Measurements from ENCODE around the gene CLCA4. TPM values are rescaled to one million over a fixed set of nuclear protein-coding genes. Genes with fewer than 3 reads are reported as not detected.
"Not testable (repeated sequence)": the region's sequence is repeated elsewhere in the genome, so short reads cannot be mapped to it uniquely, and the experiment has no call there.

CLCA4 gene
- 100 to 1,000 TPM in 1 of 4 donors, 10 to 100 TPM in 2, not detected in 1; 10.3 to 113 (median 14.1) TPM for total RNA-seq

- Histone ChIP-seq H3K36me3 (no peaks in the 10 kb centered on the region), H3K4me1 (peaks cover 0 to 9% (median 0%) of the 10 kb centered on the region in 4 donors), H3K27me3 (no peaks in the 10 kb centered on the region), H3K9me3 (no peaks in the 10 kb centered on the region), H3K4me3 (peak within 1 kb of the TSS in 1 of 4 donors; percentile 3), H3K27ac (no peak within 1 kb of the TSS)
- TF ChIP-seq POLR2A (IDR thresholded peaks at IDR 0.05) (no peak), CTCF (IDR thresholded peaks at IDR 0.05) (no peak)
- no peak for DNase-seq
Observed at GRCh38 chr1:86546787-86547221, at the start of gene CLCA4. Gene CLCA4, plus strand, starts transcription at chr1:86547078. Its CDS starts 42 bp downstream, at chr1:86547120.

GRCh38 chr1:86498281-86498680 lies 48.6 kb upstream of the CLCA4 start:
- H3K4me3 ChIP-seq = no peak overlapping the region
- H3K9me3 ChIP-seq = no peaks in the 10 kb centered on the region
- H3K36me3 ChIP-seq = no peaks in the 10 kb centered on the region
- TF ChIP-seq CTCF (IDR thresholded peaks at IDR 0.05) (no peak), POLR2A (IDR thresholded peaks at IDR 0.05) (no peak)
- no peak for DNase-seq
- no peak overlapping the region for H3K27ac ChIP-seq
- H3K4me1 ChIP-seq = peaks cover 0 to 8% (median 0%) of the 10 kb centered on the region in 4 donors
- no peaks in the 10 kb centered on the region for H3K27me3 ChIP-seq

GRCh38 chr1:86499987-86500593 lies 46.8 kb upstream of the CLCA4 start:
- H3K27me3 ChIP-seq = no peaks in the 10 kb centered on the region
- H3K9me3 ChIP-seq = no peaks in the 10 kb centered on the region
- no peak for DNase-seq
- H3K4me1 ChIP-seq = peaks cover 0 to 18% (median 0%) of the 10 kb centered on the region in 4 donors
- no peak overlapping the region for H3K27ac ChIP-seq
- TF ChIP-seq POLR2A (IDR thresholded peaks at IDR 0.05) = no peak
- TF ChIP-seq CTCF (IDR thresholded peaks at IDR 0.05) = peak; percentile 89 to 100 (median 96)
- no peak overlapping the region for H3K4me3 ChIP-seq
- H3K36me3 ChIP-seq = no peaks in the 10 kb centered on the region

GRCh38 chr1:86500714-86501113 lies 46.2 kb upstream of the CLCA4 start:
- DNase-seq = no peak
- Histone ChIP-seq H3K9me3 (no peaks in the 10 kb centered on the region), H3K27me3 (no peaks in the 10 kb centered on the region), H3K36me3 (no peaks in the 10 kb centered on the region), H3K4me1 (peaks cover 0 to 18% (median 0%) of the 10 kb centered on the region in 4 donors), H3K4me3 (no peak overlapping the region), H3K27ac (no peak overlapping the region)
- no peak for TF ChIP-seq CTCF (IDR thresholded peaks at IDR 0.05)
- TF ChIP-seq POLR2A (IDR thresholded peaks at IDR 0.05) = no peak

- peak overlapping the region in 2 of 4 donors; percentile 16 to 63 for H3K27ac ChIP-seq
- H3K4me3 ChIP-seq = peak overlapping the region in 3 of 4 donors; percentile 19 to 42 (median 36)
Observed at GRCh38 chr1:86502125-86502646, 44.7 kb upstream of the CLCA4 start.

More at GRCh38 chr1:86502125-86502646, 44.7 kb upstream of the CLCA4 start:
- H3K4me1 ChIP-seq = peaks cover 0 to 18% (median 0%) of the 10 kb centered on the region in 4 donors
- peak; percentile 40 to 72 (median 56) for DNase-seq
- H3K27me3 ChIP-seq, H3K36me3 ChIP-seq, H3K9me3 ChIP-seq: not testable (repeated sequence)
- TF ChIP-seq POLR2A (IDR thresholded peaks at IDR 0.05) (peak in 1 of 2 donors; percentile 29), CTCF (IDR thresholded peaks at IDR 0.05) (peak in 5 of 6 experiments; percentile 15 to 79 (median 52))

All from Peyer's patch (tissue), 4 donors.